HG03565 (cell line): ENCODE data around the gene GH1.
"Not testable (repeated sequence)": the region's sequence is repeated elsewhere in the genome, so short reads cannot be mapped to it uniquely, and the experiment has no call there.

Experiments used
- ATAC-seq: cut with Tn5 transposase; IDR thresholded peaks from one replicate; pipeline ENCODE4 v1.9.1; 2021; ENCODE audit warnings: mild to moderate bottlenecking, moderate library complexity; ENCODE audit not compliant: unreplicated experiment

Gene GH1

GRCh38 chr17:63928172-63928666, 9.6 kb upstream of the GH1 start:
- no peak for ATAC-seq

- ATAC-seq: no peak
Observed at GRCh38 chr17:63927464-63928171, 9.0 kb upstream of the GH1 start.

GRCh38 chr17:63926164-63926563, 7.5 kb upstream of the GH1 start:
- ATAC-seq: no peak

GRCh38 chr17:63925615-63926014, 7.0 kb upstream of the GH1 start:
- no peak for ATAC-seq

GRCh38 chr17:63922402-63922801, 3.8 kb upstream of the GH1 start:
- ATAC-seq: not testable (repeated sequence)

- not testable (repeated sequence) for ATAC-seq
Observed at GRCh38 chr17:63920779-63921178, 2.1 kb upstream of the GH1 start.

- ATAC-seq: not testable (repeated sequence)
Observed at GRCh38 chr17:63920050-63920449, 1.4 kb upstream of the GH1 start.

- no peak for ATAC-seq
Observed at GRCh38 chr17:63919311-63919723, 678 bp upstream of the GH1 start.

- no peak for ATAC-seq
Observed at GRCh38 chr17:63918305-63918704, 334 bp downstream of the GH1 start.

- ATAC-seq: no peak
Observed at GRCh38 chr17:63917646-63918045, 993 bp downstream of the GH1 start.

GRCh38 chr17:63917206-63917605, 1.4 kb downstream of the GH1 start:
- ATAC-seq: not testable (repeated sequence)

- ATAC-seq: no peak
Observed at GRCh38 chr17:63916566-63917185, 2.0 kb downstream of the GH1 start.

GRCh38 chr17:63915753-63916152, 2.9 kb downstream of the GH1 start:
- not testable (repeated sequence) for ATAC-seq

GRCh38 chr17:63914471-63914870, 4.2 kb downstream of the GH1 start:
- no peak for ATAC-seq

- no peak for ATAC-seq
Observed at GRCh38 chr17:63911657-63912100, 7.0 kb downstream of the GH1 start.

- ATAC-seq: no peak
Observed at GRCh38 chr17:63911041-63911635, 7.5 kb downstream of the GH1 start, which contains the start of gene CSHL1. TSS of gene CSHL1 (minus strand) at chr17:63911258. CDS start at chr17:63911196, 62 bp downstream.

- ATAC-seq: no peak
Observed at GRCh38 chr17:63910096-63910495, 8.5 kb downstream of the GH1 start.

- not testable (repeated sequence) for ATAC-seq
Observed at GRCh38 chr17:63909586-63909985, 9.1 kb downstream of the GH1 start.

- ATAC-seq: not testable (repeated sequence)
Observed at GRCh38 chr17:63907161-63907778, 11.4 kb downstream of the GH1 start.

- ATAC-seq: not testable (repeated sequence)
Observed at GRCh38 chr17:63904796-63905195, 13.8 kb downstream of the GH1 start.

- not testable (repeated sequence) for ATAC-seq
Observed at GRCh38 chr17:63903787-63904201, 14.8 kb downstream of the GH1 start.
